Eye (tissue), 1 donor: Measurements from ENCODE around the gene FOXB2.
"Not testable (repeated sequence)": the region's sequence is repeated elsewhere in the genome, so short reads cannot be mapped to it uniquely, and the experiment has no call there.

Experiments
- DNase-seq: peaks from one replicate; pipeline ENCODE4 v3.0.0-alpha.2; 2015

The FOXB2 gene

DNA sequence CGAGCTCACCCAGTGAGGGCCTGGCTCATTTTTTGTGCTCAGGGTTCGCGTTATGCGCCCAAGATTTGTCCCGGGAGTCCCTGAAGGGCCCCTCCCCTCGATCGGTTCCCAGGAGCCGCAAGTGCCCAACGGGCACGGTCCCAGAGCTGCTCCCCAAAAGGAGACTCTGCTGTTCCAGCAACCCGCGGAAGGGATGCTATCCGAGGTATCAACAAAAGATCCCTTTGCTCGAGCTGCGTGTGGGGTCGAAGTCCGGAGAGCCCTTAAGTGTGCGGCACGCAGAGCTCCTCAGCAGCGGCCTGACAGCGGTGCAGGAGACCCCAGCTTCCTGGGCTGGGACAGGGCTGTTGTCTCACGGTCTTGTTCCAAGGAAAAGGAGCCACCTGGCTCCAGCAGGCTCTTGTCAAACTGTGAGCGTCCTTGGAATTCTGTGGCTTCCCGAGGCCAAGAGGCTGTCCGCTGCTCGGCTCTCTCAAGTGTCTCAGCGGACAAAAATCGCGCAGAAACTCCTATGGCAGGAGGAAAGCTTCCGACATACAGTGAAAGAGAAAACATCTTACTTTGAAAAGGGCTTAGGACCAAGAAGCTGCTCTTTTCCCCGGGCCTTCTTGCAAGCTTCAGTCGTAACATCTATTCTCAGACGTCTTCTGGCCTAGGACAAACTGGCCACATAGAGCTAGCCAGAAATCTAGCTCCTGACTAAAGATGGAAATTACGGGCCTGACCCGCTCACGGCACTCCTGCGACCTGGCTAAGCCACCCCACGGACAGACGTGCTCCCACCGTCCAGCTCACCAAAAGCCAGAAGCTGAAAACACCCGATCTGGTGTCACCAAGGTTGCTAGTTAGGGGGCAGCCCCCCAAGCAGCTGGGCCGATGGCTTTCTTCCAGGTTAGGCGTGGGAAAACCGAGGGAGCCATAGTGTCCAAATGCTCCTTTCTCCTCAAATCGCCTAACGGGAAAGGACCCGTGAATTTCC is 2.6 kb upstream of the FOXB2 start:
- DNase-seq, result peak; percentile 66

DNA sequence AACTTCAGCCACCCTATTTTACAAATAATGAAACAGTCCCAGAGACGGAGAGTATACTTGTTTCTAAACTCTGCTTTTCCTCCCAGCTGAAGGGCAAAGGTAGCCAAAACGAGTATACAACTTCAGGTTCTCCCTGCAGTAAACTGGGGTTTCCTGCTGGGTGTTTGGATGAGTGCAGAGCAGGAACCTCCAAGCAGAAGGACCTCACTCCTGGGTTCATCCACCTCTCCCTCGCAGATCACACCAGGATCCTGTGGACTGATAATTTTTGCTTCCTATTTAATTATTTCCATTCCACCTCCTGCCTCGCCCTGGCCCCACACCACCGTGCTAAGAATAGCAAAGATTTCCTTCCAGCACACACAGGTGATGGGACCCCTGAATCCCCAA is 2.0 kb upstream of the FOXB2 start:
- peak; percentile 37 for DNase-seq

DNA sequence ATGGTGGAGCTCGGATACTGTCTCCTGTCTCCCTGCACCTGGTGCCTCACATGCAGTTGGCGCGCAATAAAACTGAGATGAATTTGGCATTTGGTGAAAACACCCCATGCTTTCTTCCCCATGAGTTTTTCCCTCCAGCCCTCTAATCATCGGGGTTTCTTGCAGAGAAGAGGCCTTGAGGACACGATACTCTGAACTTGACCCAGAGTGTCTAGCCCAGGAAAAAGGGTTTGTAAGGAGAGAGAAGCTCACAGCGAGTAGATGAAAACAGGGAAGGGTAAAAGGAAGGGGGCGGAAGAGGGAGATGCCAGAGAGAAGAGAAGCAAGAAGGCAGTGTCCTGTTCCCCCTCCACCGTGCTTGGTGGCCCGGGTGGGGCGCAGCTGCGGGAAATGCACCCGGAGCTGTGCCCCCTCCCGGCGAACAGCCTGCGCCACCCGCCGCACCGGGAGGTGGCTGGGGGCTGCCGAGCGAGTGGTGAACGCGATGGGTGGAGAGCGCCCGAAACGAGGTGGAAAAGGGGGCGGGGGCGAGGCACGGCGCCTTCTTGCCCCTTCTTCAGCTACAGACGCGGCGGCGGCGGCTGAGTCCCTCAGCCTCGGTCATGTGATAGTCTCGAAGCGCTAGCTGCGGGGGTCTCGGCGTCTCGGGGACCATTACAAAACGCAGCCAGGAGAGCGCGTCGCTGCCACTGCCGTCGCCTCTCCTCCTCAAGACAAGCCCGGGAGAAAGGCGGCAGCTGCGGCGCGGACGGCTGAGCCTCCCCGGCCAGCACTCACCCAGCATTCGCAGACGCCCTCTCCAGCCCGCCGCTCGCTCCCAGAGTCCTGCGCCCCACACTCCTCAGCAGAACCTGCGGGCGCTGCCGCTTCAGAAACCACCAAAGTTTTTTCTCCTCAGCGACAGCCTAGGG is 1.1 kb upstream of the FOXB2 start:
- DNase-seq, result peak; percentile 76

DNA sequence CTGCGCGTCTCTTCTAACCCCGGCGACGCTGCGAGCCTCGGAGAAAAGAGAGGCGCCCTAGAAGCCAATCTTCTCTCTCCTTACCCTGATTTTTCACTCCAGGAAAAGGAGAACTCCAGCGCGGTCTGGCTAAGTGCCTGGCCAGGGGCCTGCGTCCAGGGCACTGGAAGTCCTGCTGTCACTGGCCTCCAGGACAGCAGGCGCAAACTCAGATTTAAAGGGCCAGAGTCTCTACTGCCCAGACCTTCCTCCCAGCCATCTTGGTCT is 553 bp upstream of the FOXB2 start:
- no peak for DNase-seq

DNA sequence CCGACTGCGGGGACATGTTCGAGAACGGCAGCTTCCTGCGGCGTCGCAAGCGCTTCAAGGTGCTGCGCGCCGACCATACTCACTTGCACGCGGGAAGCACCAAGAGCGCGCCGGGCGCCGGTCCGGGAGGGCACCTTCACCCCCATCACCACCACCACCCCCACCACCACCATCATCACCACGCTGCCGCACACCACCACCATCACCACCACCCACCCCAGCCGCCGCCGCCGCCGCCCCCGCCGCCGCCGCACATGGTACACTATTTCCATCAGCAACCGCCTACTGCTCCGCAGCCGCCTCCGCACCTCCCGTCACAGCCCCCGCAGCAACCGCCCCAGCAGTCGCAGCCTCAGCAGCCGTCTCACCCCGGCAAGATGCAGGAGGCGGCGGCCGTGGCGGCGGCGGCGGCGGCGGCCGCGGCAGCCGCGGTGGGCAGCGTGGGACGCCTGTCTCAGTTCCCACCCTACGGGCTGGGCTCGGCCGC is 514 bp downstream of the FOXB2 start:
- DNase-seq, result no peak

DNA sequence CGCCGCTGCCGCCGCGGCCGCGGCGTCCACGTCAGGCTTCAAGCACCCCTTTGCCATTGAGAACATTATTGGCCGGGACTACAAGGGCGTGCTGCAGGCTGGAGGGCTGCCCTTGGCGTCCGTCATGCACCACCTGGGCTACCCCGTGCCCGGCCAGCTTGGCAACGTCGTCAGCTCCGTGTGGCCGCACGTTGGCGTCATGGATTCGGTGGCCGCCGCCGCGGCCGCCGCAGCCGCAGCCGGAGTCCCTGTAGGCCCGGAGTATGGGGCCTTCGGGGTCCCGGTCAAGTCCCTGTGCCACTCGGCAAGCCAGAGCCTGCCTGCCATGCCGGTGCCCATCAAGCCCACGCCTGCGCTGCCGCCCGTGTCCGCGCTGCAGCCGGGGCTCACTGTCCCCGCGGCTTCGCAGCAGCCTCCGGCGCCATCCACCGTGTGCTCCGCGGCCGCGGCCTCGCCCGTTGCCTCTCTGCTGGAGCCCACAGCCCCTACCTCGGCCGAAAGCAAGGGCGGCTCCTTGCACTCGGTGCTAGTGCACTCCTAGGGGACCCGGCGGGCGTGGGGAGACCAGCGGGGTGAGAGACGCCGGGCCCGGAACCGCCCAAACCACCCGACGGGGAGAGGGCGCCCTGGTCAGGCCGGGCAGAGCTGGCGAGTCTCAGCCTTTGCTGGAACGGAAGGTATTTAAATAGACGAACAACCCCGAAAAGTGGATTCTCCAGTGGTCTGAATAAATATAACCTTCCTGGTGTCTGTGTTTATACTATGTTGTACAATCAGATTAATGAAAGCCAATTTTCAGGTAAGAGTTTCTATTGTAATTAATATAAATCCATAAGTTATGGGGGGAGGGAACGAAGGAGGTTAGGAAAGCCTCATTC is 1.2 kb downstream of the FOXB2 start:
- DNase-seq, result peak; percentile 73

DNA sequence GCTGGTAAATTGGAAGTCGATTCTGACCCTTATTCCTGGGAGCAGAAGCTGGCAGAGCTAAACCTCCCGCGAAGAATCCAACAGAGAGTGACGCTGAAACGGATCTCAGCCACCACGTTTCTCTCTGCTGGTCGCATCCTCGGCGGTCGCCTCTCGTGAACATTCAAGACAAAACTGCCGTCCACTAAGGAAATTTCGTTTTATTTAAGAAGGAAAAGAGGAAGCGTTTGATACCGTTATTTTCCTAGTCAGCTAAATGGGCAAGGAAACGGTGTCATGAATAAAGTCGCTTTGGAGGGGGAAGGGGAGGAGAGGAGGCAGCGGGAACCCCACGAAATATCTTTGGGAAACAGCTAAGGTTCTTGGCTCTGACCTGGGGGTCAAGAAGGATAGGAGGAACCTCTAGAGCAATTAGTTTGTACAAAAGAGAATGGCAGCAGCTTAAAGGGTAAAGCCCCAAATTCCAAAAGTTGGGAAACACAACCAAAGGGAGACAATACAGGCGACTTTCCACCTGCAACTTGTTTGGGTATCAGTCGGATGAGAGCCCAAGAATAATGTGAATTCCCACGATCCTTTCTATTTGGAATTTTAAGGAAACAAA is 1.9 kb downstream of the FOXB2 start:
- peak; percentile 81 for DNase-seq

DNA sequence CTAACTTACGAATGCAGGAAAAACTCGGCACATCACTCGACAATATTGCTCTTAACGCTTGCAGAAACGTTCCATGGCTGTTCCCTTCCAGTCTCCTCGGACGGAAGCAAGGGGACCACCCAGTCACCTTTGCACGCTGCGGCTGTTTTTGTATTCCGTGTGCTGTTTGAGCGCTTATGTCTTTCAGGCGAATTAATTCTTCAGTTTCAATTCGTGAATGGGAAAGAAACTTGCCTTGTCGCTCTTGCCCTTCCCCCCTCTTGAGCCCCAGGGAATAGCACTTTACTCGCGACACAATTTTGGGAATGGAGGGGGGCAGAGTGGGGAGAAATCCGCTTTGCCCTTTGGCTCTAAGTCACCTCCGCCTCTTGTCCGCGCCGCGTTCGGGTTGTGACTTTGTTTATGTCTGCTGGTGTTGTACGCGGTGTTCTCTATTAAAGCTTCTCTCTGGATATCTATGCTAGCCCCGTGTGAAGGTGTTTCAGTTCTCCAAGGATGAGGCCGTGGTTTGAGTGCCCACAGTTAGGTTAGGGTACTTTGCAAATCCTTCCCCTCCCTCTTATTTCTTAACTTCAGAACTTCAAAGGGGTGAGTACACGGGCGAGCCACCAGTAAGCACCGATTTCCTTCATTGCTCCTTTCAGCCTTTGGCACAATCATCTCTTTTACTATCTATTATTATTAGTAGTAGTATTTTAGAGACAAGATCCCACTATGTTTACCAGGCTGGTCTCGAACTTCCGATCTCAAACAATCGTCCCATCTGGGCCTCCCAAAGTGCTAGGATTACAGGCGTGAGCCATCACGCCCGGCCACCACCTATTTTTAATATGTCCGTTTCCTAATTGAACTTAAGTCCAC is 2.7 kb downstream of the FOXB2 start:
- no peak for DNase-seq

DNA sequence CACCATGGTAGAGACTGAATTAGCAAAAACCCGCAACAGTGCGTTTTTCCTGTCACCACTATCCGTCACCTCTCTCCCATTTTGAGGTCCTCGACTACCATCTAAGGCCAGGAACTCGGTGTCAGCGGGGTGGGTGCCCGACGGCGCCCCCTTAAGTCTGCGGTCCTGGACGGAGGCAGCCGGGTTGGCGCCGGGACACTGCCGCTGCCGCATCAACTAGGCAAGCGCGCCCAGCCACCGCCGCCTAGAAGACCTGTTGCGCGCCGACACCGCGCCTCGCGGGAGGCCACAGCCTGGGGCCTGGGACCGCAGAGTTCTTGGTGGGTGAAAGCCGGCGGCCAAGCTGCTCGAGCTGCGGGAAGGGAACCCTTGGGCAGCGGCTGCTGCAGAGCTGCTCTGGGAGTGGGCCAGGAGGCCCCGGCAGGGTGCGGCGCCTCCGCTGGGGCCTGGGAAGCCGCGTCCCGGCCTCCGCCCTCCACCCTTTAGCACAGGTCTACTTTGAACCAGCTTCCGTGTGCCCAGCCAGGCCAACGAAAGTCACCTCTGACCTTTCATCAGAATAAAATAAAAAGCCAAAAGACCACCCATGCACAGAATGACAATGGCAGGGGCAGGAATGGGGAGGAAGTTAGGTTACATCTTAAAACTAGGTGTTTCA is 3.5 kb downstream of the FOXB2 start:
- peak; percentile 60 for DNase-seq

DNA sequence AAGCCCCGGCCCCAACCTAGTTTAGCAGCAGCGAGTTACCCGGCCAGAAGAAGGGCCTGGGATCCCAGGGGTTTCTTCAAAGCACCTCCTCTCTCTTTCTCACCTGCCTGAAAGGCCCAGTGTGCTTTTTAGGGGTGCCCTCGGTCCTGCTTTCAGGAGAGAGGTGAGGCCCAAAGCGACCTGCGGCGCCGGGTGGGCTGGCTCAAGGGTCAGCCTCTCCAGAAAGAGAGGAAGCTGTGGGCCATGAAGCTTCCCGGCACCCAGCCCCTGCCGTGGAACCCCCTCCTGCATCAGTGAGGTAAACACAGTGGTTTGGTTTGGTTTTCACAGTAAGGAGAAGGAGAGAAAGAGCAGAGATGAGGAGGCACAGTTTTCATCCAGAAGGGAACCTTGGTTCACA is 4.3 kb downstream of the FOXB2 start:
- DNase-seq, result no peak

DNA sequence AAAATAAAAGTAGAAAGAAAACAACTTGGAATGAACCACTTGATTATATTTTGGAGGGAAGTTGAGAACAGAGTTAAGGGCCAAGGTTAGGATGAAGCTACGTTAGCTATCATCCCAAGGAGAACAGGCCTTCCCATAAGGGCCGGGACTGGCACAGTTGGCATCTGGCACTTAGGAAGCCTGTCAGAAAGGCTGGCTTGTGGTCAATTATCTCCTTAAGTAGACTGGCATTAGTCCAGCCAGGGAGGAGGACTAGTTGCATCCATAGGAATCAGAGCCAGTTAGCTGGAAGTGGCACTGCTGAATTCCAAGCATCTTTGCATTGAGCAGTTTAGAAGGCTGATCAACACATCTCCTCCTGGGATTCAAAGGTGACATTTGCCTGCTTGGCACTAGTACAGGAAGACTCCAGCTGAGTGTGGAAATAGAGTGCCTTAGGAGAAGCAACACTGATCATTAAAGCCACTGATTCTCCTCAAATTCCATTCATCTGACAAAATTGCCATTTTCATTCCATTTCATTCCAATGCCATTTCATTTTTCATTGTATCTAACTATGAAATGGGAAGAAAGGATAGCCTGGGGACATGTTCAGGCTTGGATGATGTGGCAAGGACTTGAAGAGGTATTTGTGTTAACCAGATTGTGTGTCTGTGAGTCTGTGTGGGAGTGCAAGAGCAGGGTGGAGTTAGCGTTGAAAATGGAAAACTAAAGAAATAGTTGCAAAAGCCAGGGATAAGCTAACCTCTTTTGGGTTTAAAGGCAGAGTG is 5.5 kb downstream of the FOXB2 start:
- DNase-seq, result peak; percentile 13

DNA sequence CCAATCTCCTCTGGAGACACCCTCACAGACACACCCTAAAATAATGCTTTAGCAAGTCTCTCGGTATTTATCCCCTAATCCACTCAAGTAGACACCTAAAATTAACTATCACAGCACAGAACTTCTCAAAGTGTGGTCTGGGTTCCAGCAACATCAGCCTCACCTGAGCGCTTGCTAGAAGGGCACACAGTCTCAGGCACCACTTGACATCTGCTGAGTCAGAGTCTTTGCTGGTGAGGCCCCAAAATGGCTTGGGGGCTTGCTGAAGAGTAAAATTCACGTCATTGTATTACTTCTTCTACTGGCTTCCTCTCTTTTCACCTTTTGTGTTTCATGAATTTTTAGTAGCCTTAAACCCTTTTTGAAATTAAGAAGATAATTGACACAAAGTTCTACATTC is 9.0 kb downstream of the FOXB2 start:
- no peak for DNase-seq

DNA sequence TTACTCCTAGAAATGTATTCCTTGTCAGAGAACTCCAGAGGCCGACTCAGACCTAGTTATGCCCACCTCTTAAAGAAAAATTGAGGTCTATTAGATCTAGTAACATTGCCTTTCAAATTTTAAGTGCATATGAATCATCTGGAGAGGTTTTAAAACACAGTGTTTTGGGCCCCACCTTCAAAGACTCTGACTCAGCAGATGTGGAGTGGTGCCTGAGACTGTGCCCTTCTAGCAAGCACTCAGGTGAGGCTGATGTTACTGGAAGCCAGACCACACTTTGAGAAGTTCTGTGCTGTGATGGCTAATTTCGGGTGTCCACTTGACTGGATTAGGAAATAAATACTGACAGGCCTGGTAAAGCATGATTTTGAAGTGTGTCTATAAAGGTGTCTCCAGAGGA is 10.6 kb downstream of the FOXB2 start:
- no peak for DNase-seq

DNA sequence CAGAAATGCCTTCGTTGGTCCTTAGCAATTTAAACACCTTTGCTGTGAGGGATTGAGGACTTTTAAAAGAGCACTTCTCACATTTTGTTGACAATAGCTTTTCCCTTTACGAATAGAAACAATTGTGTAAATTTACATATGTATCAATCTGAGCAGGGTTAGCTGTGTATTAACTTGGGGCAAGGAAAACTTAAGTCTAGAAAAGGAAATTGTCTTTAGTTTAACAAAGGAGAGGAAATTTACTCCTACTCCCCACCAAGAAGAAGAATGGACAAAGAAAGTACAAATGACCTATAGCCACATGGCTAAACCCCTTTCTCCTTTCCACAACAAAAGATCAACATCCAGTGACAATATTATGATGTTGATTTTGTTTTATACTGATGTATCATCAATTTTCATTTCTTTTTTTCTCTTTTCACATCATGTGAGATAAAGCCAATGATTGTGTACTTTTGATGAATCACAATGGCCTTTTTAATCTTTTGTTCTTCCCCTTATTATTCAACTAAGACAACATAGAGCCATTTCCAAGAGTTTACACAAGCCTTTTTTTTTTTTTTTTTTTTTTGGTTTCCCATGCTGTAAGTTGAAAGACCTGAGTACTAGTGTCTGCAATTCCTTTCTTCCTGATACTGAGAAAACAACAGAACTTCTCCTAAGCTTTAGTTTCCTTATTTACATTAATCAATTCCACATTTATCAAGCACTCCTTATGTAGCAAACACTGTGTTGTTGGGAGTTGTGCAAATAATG is 19.0 kb downstream of the FOXB2 start:
- DNase-seq, result no peak

DNA sequence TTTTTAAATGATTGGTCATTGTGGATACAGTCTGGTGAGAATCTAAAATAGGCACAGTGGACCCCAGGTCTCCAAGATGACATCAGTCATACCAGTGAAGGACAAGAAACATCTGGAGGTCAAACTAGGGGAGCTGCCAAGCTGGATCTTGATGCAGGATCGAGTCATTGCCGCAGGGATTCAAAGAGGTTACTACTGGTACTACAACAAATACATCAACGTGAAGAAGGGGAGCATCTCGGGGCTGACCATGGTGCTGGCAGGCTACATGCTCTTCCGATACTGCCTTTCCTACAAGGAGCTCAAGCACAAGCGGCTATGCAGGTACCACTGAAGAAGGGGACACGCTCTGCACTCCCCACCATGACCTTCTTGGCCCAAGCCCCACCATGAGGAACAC is 20.9 kb downstream of the FOXB2 start:
- no peak for DNase-seq

DNA sequence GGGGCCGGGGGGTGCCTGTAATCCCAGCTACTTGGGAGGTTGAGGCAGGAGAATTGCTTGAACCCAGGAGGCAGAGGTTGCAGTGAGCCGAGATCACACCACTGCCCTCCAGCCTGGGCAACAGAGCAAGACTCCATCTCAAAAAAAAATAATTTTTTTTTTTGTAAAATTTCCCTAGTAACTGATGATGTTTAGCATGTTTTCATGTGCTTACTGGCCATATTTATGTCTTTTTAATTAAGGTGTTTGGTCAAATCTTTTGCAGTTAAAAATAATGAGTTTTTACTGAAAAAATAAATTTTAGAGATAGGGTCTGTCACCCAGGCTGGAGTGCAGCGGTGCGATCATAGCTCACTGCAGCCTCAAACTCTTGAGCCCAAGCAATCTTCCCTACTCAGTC is 24.3 kb downstream of the FOXB2 start:
- not testable (repeated sequence) for DNase-seq

DNA sequence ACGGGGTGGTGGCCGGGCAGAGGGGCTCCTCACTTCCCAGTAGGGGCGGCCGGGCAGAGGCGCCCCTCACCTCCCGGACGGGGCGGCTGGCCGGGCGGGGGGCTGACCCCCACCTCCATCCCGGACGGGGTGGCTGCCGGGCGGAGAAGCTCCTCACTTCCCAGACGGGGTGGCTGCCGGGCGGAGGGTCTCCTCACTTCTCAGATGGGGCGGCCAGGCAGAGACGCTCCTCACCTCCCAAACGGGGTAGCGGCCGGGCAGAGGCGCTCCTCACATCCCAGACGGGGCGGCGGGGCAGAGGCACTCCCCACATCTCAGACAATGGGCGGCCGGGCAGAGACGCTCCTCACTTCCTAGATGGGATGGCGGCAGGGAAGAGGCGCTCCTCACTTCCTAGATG is 41.2 kb downstream of the FOXB2 start:
- DNase-seq, result not testable (repeated sequence)

DNA sequence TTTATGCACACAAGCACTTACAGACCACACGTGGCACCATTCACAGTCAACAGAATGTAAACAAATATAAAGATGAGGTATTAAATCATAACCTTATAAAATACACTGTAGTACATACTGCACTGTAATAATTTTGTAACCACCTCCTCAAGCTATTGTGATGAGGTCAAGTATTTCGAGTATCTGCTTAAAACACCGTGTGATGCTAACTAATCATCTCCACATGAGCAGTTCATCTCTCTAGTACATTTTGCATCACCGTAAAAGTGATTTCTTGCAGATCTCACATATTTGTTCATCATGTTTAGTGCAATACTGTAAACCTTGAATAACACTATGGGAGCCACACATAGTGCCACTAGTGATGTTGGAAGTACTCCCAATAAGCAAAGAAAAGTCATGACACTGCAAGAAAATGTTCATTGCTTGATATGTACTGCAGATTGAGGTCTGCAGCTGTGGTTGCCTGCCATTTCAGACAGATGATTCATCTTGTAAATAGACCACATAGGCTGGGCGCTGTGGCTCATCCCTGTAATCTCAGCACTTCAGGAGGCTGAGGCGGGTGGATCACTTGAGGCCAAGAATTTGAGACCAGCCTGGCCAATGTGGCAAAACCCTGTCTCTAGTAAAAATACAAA is 44.3 kb downstream of the FOXB2 start:
- no peak for DNase-seq

DNA sequence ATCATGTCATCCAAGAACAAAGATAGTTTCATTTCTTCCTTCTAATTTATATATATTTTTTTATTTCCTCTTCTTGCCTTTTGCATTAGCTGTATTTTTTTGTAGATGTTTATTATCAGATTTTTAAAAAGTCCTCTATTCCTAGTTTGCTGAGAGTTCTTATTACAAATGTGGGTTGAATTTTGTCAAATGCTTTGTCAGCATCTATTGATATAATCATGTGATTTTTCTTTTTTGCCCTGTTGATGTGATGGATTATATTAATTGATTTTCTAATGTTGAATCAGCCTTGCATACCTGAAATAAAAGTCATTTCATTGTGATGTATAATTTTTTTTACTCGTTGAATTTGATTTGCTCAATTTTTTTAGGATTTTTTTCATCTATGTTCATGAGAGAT is 46.9 kb downstream of the FOXB2 start:
- DNase-seq, result no peak
